ENCODE measurements around the gene MOGAT3. TPM values are rescaled to one million over a fixed set of nuclear protein-coding genes. Genes with fewer than 3 reads are reported as not detected.

MOGAT3 gene
- total RNA-seq, 5 donors from 2014 or later (not counting 1 experiment from before 2014, with no cell fraction given) = not detected

DNA sequence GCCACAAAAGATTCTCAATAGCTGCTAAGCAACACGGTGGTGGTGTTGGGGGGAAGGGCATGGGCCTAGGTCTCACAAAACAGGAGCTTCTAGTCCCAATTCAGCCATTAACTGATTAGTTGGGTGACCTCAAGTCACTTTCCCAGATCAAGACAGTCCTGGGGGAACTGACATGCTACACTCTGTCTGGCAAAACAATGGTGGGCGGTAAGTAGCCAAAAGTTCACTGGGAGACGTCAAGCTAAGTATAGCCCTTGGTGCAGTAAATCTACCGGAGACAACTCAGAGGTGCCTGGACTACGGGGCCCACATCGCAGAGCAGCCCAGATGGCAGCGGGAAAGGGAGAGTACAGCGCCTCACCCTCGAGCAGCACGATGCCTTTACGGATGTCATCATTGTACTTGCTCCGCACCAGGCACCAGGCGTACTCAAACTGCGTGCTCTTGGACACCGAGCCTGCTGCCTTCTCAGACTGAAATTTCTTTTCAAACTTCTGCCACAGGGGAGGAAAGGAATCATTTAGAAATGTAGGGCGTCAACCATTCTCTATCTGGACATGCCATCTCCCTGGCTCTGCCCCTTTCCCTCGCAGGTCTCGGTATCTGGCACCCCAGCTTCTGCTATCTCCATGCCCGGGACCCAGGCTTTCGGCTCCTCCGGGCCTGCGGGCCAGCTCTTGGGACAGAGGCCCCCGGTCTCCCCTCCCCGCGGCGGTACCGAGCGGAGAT is 43.0 kb upstream of the MOGAT3 start:
- Mint-ChIP-seq H3K4me3 (peak overlapping the region; percentile 91 to 98 (median 92)), H3K27me3 (no peaks in the 10 kb centered on the region), H3K36me3 (peaks cover 16% of the 10 kb centered on the region), H3K27ac (peak overlapping the region; percentile 98 to 99), H3K4me1 (peaks cover 35 to 37% (median 35%) of the 10 kb centered on the region in 3 donors), H3K9me3 (no peaks in the 10 kb centered on the region)
- Histone ChIP-seq H3K36me3 (ENCODE audit: control insufficient read depth in 2 of 2, extremely low read depth in 1 of 2, insufficient read depth in 1 of 2, low read length in 1 of 2) (peaks cover 0 to 30% of the 10 kb centered on the region in 2 donors), H3K4me1 (ENCODE audit: control insufficient read depth in 1 of 2, extremely low read depth in 1 of 2, insufficient read depth in 2 of 2, low read length in 2 of 2) (peaks cover 6 to 34% of the 10 kb centered on the region in 2 experiments), H3K9me3 (no peaks in the 10 kb centered on the region), H3K27ac (ENCODE audit: low read length) (peak overlapping the region; percentile 88), H3K27me3 (replicated peaks in 1 of 2; ENCODE audit: control insufficient read depth in 2 of 2, extremely low read depth in 1 of 2, insufficient read depth in 2 of 2, low read length in 1 of 2) (no peaks in the 10 kb centered on the region), H3K4me3 (ENCODE audit: control insufficient read depth in 1 of 2, extremely low read depth in 1 of 2, low read length in 1 of 2) (peak overlapping the region; percentile 81 to 97)
- CTCF ChIA-PET = interaction anchor here (0.5 to 2.8 kb wide), 20 partner anchors 8 to 1112 kb away, joined by 3 to 39 read pairs (median 4); partner anchors contain the start of genes PLOD3 (in 2 of the 2), ZNHIT1 (in 2 of the 2) and UFSP1 (in 1 of the 2)
- WGBS (ENCODE audit: insufficient coverage) = 23% methylated on average over 18 of the region's 28 CpGs
- DNase-seq (peak in 2 of 35 experiments; percentile 6 to 35), ATAC-seq (replicated peaks in 1 of 4) (no peak)
- POLR2A ChIA-PET = interaction anchor here (0.6 to 1.9 kb wide), 6 partner anchors 8 to 728 kb away, joined by 3 to 11 read pairs (median 4); partner anchors contain the start of gene ZNHIT1 (in 1 of the 2)

DNA sequence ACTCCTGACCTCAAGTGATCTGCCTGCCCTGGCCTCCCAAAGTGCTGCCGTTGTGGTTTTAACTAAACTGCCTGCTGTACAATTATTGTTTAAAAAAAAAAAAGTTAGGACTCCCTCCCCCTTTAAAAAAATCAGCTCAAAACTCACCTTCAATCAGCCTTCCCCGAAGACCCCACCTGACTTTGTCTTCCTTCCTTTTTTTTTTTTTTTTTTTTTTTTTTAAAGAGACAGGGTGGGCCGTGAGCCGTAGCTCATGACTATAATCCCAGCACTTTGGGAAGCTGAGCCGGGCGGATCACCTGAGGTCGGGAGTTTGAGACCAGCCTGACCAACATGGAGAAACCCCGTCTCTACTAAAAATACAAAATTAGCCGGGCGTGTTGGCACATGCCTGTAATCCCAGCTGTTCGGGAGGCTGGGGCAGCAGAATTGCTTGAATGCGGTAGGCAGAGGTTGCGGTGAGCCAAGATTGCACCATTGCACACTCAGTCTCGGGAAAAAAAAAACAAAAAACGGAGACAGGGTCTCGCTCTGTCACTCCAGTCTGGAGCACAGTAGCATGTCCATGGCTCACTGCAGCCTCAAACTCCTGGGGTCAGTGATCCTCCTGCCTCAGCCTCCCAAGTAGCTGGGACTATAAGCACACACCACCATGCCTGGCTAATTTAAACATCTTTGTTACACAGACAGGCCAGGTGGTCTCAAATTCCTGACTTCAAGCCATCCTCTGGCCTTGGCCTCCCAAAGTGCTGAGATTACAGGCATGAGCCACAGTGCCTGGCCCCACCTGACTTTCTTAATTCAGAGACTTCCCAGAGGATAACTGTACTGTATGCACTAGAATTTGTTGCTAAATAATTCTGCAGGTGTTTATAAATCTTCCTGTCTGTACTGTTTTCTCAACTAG is 40.9 kb upstream of the MOGAT3 start:
- Mint-ChIP-seq H3K27ac (no peak overlapping the region), H3K4me3 (no peak overlapping the region), H3K36me3 (peaks cover 7% of the 10 kb centered on the region), H3K27me3 (no peaks in the 10 kb centered on the region), H3K9me3 (no peaks in the 10 kb centered on the region), H3K4me1 (peaks cover 27 to 31% (median 29%) of the 10 kb centered on the region in 3 donors)
- no peak for ATAC-seq (replicated peaks in 1 of 4)
- no peak for DNase-seq
- WGBS (ENCODE audit: insufficient coverage) = 84% methylated on average over 13 of the region's 16 CpGs
- H3K36me3 ChIP-seq (ENCODE audit: control insufficient read depth in 2 of 2, extremely low read depth in 1 of 2, insufficient read depth in 1 of 2, low read length in 1 of 2) = peaks cover 0 to 41% of the 10 kb centered on the region in 2 donors
- H3K9me3 ChIP-seq = no peaks in the 10 kb centered on the region
- H3K4me3 ChIP-seq (ENCODE audit: control insufficient read depth in 1 of 2, extremely low read depth in 1 of 2, low read length in 1 of 2) = no peak overlapping the region
- peaks cover 6 to 35% of the 10 kb centered on the region in 2 experiments for H3K4me1 ChIP-seq (ENCODE audit: control insufficient read depth in 1 of 2, extremely low read depth in 1 of 2, insufficient read depth in 2 of 2, low read length in 2 of 2)
- CTCF ChIA-PET = interaction anchor here (0.7 to 1.1 kb wide), 3 partner anchors 24 to 342 kb away, joined by 3 to 10 read pairs (median 4); partner anchors contain the start of genes PLOD3 (in 1 of the 2) and ZNHIT1 (in 1 of the 2)
- POLR2A ChIA-PET = no interaction called here
- H3K27me3 ChIP-seq (replicated peaks in 1 of 2; ENCODE audit: control insufficient read depth in 2 of 2, extremely low read depth in 1 of 2, insufficient read depth in 2 of 2, low read length in 1 of 2) = no peaks in the 10 kb centered on the region
- H3K27ac ChIP-seq (ENCODE audit: low read length) = no peak overlapping the region

DNA sequence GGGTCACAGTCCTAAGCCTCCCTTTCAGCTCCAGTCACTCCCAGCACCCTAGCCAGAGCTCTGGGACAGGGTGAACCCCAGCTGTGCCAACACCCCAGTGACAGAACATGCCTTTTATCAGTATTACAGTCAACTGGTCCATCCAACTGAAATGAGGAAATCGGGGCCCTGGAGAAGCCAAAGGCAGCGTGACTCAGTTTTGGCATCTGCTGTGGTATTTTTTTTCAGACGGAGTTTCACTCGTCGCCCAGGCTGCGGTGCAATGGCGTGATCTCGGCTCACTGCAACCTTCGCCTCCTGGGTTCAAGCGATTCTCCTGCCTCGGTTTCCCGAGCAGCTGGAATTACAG is 40.2 kb upstream of the MOGAT3 start:
- no peak for DNase-seq
- no peak for ATAC-seq (replicated peaks in 1 of 4)
- H3K27me3 ChIP-seq (replicated peaks in 1 of 2; ENCODE audit: control insufficient read depth in 2 of 2, extremely low read depth in 1 of 2, insufficient read depth in 2 of 2, low read length in 1 of 2) = no peaks in the 10 kb centered on the region
- Mint-ChIP-seq H3K4me1 (peaks cover 26 to 31% (median 29%) of the 10 kb centered on the region in 3 donors), H3K27me3 (no peaks in the 10 kb centered on the region), H3K36me3 (peaks cover 7% of the 10 kb centered on the region), H3K9me3 (no peaks in the 10 kb centered on the region), H3K27ac (no peak overlapping the region), H3K4me3 (no peak overlapping the region)
- POLR2A ChIA-PET = no interaction called here
- CTCF ChIA-PET = interaction anchor here in 1 of 2 donors (0.7 to 1.1 kb wide), 2 partner anchors 23 to 341 kb away, joined by 3 to 4 read pairs; partner anchors contain the start of genes PLOD3 and ZNHIT1
- WGBS (ENCODE audit: insufficient coverage) = 89% methylated on average over 9 of the region's 12 CpGs
- peaks cover 6 to 35% of the 10 kb centered on the region in 2 experiments for H3K4me1 ChIP-seq (ENCODE audit: control insufficient read depth in 1 of 2, extremely low read depth in 1 of 2, insufficient read depth in 2 of 2, low read length in 2 of 2)
- H3K4me3 ChIP-seq (ENCODE audit: control insufficient read depth in 1 of 2, extremely low read depth in 1 of 2, low read length in 1 of 2) = no peak overlapping the region
- H3K9me3 ChIP-seq = no peaks in the 10 kb centered on the region
- H3K27ac ChIP-seq (ENCODE audit: low read length) = no peak overlapping the region
- H3K36me3 ChIP-seq (ENCODE audit: control insufficient read depth in 2 of 2, extremely low read depth in 1 of 2, insufficient read depth in 1 of 2, low read length in 1 of 2) = peaks cover 0 to 41% of the 10 kb centered on the region in 2 donors

DNA sequence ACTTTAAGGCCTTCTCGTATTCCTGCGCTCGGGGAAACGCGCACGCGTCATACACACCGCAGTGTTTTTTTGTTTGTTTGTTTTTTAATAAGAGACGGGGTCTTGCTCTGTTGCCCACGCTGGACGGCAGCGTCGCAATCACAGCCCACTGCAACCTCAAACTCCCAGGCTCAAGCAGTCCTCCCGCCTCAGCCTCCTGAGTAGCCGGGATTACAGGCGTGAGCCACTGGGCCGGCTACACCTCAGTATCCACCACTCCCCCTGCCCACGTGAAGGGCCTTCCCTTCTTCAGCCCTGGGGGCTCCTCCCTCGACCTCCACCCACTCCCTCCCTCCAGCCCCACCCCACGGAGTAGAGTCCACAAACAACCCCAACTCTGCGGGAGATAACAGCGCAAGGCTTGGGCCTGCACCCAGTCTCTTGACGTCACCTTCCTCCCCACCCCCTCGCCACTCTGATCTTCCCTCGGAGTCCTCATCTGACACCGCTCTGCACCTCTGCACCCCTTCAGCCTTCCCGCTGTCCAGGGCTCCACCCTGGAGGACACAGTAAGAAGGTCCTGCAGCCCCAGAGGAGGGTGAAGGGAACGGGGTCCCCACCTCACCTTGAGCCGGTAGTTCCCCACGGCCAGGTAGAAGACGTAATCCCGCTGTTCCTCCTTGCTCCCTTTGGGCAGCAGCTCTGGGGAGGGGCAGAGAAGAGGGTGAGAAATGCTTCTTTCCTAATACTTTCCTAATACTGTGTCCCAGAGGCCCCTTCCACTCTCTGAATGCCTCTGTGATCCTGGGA is 39.6 kb upstream of the MOGAT3 start:
- peaks cover 7% of the 10 kb centered on the region for H3K36me3 Mint-ChIP-seq
- Histone ChIP-seq H3K36me3 (ENCODE audit: control insufficient read depth in 2 of 2, extremely low read depth in 1 of 2, insufficient read depth in 1 of 2, low read length in 1 of 2) (peaks cover 0 to 44% of the 10 kb centered on the region in 2 donors), H3K4me3 (ENCODE audit: control insufficient read depth in 1 of 2, extremely low read depth in 1 of 2, low read length in 1 of 2) (no peak overlapping the region), H3K9me3 (no peaks in the 10 kb centered on the region), H3K27ac (ENCODE audit: low read length) (no peak overlapping the region), H3K27me3 (replicated peaks in 1 of 2; ENCODE audit: control insufficient read depth in 2 of 2, extremely low read depth in 1 of 2, insufficient read depth in 2 of 2, low read length in 1 of 2) (no peaks in the 10 kb centered on the region), H3K4me1 (ENCODE audit: control insufficient read depth in 1 of 2, extremely low read depth in 1 of 2, insufficient read depth in 2 of 2, low read length in 2 of 2) (peaks cover 6 to 30% of the 10 kb centered on the region in 2 experiments)
- POLR2A ChIA-PET = no interaction called here
- 94% methylated on average over 15 of the region's 32 CpGs for WGBS (ENCODE audit: insufficient coverage)
- H3K9me3 Mint-ChIP-seq = no peaks in the 10 kb centered on the region
- peaks cover 20 to 25% (median 23%) of the 10 kb centered on the region in 3 donors for H3K4me1 Mint-ChIP-seq
- no peak overlapping the region for H3K27ac Mint-ChIP-seq
- CTCF ChIA-PET = no interaction called here
- H3K27me3 Mint-ChIP-seq = no peaks in the 10 kb centered on the region
- ATAC-seq (replicated peaks in 1 of 4) (no peak), DNase-seq (no peak)
- no peak overlapping the region for H3K4me3 Mint-ChIP-seq

DNA sequence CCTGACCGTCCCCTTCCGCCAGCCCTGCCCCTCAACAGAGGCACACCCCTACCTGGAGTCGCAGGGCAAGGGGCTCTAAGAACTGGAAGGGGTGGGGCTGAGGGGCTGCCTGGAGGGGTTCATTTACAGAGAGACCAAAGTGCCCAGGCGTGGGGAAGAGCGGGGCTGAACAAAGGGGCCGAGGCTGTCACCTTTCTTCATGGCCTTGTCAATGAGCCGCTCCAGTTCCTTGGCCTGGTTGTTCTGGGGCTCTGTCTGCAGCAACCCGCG is 39.0 kb upstream of the MOGAT3 start:
- Histone ChIP-seq H3K4me3 (ENCODE audit: control insufficient read depth in 1 of 2, extremely low read depth in 1 of 2, low read length in 1 of 2) (no peak overlapping the region), H3K36me3 (ENCODE audit: control insufficient read depth in 2 of 2, extremely low read depth in 1 of 2, insufficient read depth in 1 of 2, low read length in 1 of 2) (peaks cover 0 to 47% of the 10 kb centered on the region in 2 donors), H3K27me3 (replicated peaks in 1 of 2; ENCODE audit: control insufficient read depth in 2 of 2, extremely low read depth in 1 of 2, insufficient read depth in 2 of 2, low read length in 1 of 2) (no peaks in the 10 kb centered on the region), H3K4me1 (ENCODE audit: control insufficient read depth in 1 of 2, extremely low read depth in 1 of 2, insufficient read depth in 2 of 2, low read length in 2 of 2) (peaks cover 6 to 25% of the 10 kb centered on the region in 2 experiments), H3K27ac (ENCODE audit: low read length) (no peak overlapping the region), H3K9me3 (no peaks in the 10 kb centered on the region)
- CTCF ChIA-PET = no interaction called here
- no peak for DNase-seq
- no peak overlapping the region for H3K4me3 Mint-ChIP-seq
- peaks cover 7% of the 10 kb centered on the region for H3K36me3 Mint-ChIP-seq
- WGBS (ENCODE audit: insufficient coverage) = 96% methylated on average over 7 of the region's 9 CpGs
- ATAC-seq (replicated peaks in 1 of 4) = no peak
- no peaks in the 10 kb centered on the region for H3K27me3 Mint-ChIP-seq
- POLR2A ChIA-PET = no interaction called here
- peaks cover 15 to 20% (median 19%) of the 10 kb centered on the region in 3 donors for H3K4me1 Mint-ChIP-seq
- H3K27ac Mint-ChIP-seq = no peak overlapping the region
- no peaks in the 10 kb centered on the region for H3K9me3 Mint-ChIP-seq

All from T-cell (primary cell).